AG08395 (cell line): ENCODE data around the gene DENND4A.
A peak's percentile ranks its signal among the peaks of the same experiment; 100 is the strongest.
"Not testable (repeated sequence)": the region's sequence is repeated elsewhere in the genome, so short reads cannot be mapped to it uniquely, and the experiment has no call there.

Source experiments
- DNase-seq: peaks from one replicate; pipeline ENCODE4 v3.0.0; 2012; ENCODE audit warnings: mixed read lengths, low spot score

Gene DENND4A

GRCh38 chr15:65818927-65819562 is 27.0 kb upstream of the DENND4A start:
- DNase-seq = no peak

DNA sequence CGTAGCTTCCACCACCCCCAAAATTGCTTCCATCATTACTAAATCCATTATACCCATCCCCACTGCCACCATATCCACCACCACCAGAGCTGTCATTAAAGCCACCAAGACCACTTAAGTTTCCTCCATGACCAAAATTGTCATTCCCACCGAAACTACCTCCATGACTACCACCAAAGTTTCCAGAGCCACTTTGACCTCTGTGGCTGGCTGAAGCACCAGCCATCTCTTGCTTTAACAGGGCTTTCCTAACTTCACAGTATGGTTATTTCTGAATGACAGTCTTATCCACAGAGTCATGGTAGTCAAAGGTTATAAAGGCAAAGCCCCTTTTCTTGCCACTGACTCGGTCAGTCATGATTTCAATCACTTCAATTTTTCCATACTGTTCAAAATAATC is 24.3 kb upstream of the DENND4A start:
- no peak for DNase-seq

DNA sequence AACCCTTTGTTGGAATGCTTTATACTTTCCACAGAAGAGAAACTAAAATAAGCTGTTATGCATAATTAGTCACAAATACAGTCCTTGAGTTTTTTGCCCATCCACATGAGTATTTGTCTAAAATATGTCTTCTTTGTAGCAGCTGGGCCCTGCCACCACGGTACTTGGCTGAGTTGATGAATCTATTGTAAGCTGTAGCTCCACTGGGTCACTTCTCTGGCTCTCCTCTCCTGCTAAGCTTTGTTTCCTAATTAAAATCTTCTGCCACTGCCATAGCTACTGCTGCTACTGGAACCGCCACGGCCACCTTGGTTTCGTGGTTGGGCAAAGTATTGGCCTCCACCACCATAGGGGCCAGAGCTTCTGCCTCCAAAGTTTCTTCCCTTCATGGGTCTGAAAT is 23.9 kb upstream of the DENND4A start:
- not testable (repeated sequence) for DNase-seq

- not testable (repeated sequence) for DNase-seq
Measured at GRCh38 chr15:65814271-65814670, 22.2 kb upstream of the DENND4A start.

DNA sequence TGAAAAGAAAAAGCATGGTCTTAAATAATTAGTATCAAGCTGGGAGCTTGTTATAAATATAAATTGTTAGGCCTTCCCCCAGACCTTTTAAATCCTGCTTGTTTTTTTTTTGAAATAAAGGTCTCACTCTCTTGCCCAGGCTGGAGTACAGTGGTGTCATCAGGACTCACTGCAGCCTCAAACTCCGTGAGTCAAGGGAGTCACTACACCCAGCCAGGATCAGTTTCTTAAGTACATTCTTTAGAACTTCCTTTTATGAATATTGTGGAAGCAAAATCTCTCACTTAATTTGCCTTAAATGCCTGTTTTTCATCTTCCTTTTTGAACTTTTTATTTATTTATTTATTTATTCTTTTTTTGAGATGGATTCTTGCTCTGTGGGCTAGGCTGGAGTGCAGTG is 20.8 kb upstream of the DENND4A start:
- no peak for DNase-seq

DNA sequence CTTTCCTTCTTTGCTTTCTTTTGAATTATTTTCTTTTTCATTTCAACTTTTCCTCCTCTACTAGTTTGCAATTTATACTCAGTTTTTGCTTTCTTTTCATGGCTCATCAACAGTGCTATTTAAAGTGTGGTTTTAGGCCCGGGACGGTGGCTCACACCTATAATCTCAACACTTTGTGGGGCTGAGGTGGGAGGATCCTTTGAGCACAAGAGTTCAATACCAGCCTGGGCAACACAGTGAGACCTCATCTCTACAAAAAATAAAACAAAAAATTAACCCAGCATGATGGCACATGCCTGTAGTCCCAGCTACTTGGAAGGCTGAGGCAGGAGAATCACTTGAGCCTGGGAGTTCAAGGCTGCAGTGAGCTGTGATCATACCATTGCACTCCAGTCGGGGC is 20.4 kb upstream of the DENND4A start:
- no peak for DNase-seq

DNA sequence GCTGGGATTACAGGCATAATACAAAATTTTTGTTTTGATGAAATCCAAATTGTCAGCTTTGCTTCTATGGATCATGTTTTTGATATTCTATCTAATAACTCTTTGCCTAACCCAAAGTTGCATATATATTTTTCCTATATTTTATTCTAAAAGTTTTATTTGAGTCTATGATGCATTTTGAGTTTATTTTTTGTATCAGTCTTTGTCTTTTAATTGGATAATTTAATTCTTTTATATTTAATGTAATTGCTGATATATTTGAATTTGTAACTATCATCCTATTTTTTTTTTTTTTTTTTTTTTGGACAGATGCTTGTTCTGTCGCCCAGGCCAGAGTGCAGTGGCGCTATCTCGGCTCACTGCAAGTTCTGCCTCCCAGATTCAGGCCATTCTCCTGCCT is 19.7 kb upstream of the DENND4A start:
- DNase-seq = no peak

GRCh38 chr15:65811011-65811733 is 19.1 kb upstream of the DENND4A start:
- DNase-seq = not testable (repeated sequence)

GRCh38 chr15:65806397-65806796 is 14.3 kb upstream of the DENND4A start:
- DNase-seq = no peak

DNA sequence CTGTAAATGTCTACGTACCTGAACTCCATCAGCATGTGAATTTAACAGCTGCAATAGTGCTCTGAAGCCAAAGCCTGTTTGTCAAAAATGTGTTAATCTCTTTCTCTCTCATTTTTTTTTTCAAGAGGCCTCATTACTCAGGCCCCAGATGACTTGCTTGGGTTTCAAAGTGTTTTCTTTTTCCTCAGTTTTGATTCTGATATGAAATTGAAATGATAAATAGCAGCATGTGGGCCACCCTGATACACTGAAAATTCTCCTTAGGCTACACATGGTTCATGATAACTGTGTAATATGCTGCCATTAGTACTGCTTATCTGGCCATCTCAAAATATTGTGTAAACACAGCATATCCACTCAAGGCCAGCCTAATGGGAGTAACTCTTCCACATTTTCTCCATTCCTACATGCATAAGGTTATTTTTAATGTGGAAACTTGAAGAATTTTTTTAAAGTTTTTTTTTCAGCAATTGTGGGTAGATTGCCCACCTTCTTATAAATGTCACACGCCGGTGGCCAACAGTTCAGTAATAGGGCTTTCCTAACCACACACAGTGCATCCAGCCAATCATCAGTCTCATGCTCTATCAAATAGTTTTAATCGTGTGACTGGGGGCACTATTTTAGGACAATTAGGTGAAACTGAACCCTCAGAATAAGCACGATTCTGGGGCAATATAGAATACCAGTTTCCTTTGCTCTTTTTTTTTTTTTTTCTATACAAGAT is 13.1 kb upstream of the DENND4A start:
- DNase-seq = no peak

DNA sequence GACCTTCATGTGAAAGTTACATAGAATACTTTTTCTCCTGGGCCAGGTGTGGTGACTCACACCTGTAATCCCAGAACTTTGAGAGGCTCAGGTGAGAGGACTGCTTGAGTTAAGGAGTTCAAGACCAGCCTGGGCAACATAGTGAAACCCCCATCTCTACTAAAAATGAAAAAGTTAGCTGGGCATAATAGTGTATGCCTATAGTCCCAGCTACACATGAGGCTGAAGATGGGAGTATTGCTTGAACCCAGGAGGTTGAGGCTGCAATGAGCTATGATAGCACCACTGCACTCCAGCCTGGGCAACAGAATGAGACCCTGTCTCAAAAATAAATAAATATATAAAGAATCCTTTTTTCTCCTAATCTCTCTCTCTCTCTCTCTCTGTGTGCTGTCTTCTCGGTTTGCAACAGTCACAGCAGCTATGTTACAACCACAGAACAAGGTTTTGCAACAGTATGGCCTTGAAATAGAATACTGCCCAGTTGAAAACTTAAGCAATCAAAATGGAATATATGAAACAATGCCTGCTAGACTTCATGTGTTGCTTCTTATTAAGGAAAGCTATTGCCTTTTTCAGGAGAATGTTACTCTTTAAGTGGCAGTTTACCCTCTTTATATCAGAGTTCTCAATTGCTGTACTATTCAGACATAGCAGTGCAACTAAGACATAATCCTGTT is 12.3 kb upstream of the DENND4A start:
- no peak for DNase-seq

DNA sequence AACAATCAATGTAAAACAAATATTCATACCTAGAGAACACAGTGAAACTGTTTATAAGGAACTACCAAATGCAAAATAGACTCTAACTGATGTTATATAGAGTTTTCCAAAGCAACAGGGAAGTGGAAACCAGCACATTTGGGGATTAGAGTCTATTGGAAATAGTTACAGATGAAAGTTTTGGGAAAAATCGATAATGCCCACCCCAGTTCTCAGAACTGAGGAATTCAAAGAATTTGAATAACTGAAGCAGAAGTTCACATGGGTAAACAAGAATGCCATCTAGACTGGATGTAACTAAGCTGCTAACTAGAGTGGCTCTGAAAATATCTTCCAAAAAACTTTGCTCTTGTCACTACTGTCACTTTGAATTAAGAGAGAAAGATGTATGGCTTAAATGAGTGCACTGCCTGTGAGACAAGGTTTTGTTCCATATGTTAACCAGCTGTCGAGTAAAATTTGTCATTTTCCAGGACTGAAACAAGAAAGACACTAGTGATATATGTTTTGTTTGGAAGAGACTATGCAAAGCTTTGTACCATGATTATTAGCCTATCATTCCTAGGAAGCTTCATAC is 9.2 kb upstream of the DENND4A start:
- no peak for DNase-seq

- DNase-seq = peak; percentile 53
Measured at GRCh38 chr15:65796610-65797078, 4.6 kb upstream of the DENND4A start.

- DNase-seq = no peak
Measured at GRCh38 chr15:65795663-65796216, 3.6 kb upstream of the DENND4A start.

- DNase-seq = no peak
Measured at GRCh38 chr15:65793818-65794104, 1.7 kb upstream of the DENND4A start.

DNA sequence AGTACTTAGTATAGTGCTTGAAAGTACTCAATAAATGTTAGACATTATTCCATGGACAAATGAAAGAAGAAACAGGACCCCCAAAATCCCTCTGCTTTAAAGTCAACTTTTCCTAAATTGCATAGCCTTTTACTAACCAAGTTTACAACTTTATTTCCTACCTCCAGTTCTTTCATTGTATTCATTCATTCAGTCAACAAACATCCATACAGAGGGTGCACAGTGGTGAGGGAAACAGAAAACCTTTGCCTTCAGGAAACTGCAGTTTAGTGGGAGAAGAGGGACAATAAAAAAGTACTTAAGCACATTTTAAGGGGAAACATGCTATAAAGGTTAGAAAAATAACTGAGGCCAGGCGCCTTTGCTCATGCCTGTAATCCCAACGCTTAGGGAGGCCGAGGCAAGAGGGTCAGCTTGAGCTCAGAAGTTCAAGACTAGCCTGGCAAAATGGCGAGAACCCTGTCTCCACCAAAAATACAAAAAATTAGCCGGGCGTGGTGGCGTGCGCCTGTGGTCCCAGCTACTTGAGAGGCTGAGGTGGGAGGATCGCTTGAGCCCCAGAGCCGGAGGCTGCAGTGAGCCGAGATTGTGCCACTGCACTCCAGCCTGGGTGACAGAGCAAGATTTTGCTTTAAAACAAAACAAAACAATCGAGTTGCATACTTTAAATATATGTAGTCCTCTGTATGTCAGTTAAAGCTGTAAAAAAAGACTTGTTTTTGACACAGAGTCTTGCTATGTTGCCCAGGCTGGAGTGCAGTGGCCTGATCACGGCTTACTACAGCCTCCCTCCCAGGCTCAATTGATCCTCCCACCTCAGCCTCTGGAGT is 1.1 kb upstream of the DENND4A start:
- DNase-seq = no peak

- peak; percentile 42 for DNase-seq
Measured at GRCh38 chr15:65791335-65792137, 557 bp downstream of the DENND4A start.

DNA sequence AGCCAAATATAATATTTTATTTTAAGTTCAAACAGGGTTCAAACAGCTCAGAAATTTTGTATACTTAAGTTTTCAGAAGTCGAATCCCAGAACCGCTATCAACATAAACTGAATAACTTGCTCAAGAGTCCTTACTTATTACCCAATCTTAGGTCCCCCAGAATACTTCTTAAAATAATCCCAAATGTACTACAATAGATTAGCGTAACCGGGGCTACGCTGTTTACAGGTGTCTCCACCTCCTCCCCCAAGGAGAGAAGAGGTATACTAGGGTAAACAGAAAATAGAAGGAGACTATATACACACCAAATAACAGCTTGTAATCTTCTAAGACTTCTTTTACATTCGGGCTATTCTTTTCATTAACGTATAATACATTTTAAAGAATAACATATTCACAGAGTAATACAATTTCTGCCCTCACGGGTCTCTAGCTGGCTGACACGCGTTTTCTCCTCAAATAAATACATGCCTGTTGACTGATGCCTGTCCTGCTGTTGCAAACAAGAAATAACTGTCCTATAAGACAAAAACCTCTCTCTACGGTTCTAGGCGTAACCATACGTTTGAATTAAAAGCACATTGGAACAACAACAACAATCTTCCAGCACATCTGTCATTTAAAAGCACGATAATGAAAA is 1.3 kb downstream of the DENND4A start:
- DNase-seq = no peak

GRCh38 chr15:65789759-65790425 is 2.2 kb downstream of the DENND4A start:
- DNase-seq = no peak
